Measurements from ENCODE around the gene MRTFA. TPM values are rescaled to one million over a fixed set of nuclear protein-coding genes. Genes with fewer than 3 reads are reported as not detected.
"Not testable (repeated sequence)": the region's sequence is repeated elsewhere in the genome, so short reads cannot be mapped to it uniquely, and the experiment has no call there.

Gene MRTFA
- polyA plus RNA-seq, 4 donors, result 11.9 to 20.0 (median 14.1) TPM

DNA sequence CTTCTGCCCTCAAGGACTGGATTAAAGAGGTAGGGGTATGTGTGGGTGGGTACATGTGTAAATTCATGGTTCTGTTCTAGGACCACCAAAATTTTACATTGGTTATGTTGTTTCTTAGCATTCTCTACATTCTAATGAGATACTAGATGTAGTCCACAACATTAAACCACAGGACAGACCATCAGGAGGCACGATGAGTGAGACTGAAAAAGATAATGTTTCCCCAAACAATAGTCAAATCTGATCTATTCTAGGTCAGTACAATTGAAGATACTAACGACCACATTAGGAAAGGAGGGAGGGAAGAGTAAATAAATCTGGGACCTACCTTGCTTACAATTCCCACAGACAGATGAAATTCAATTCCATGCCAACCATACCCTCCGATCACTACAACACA lies 42.2 kb downstream of the MRTFA start:
- no peak for FAIRE-seq
- H3K4me3 ChIP-seq (ENCODE audit: low read depth in 1 of 3, low read length in 3 of 3), result no peak overlapping the region
- H3K9me3 ChIP-seq (ENCODE audit: control insufficient read depth in 2 of 2, insufficient read depth in 1 of 2, low read depth in 1 of 2, low read length in 1 of 2), result no peaks in the 10 kb centered on the region
- H3K36me3 ChIP-seq (ENCODE audit: control insufficient read depth in 3 of 3, insufficient read depth in 2 of 3, low read depth in 1 of 3, low read length in 3 of 3), result peaks cover 0 to 2% (median 0%) of the 10 kb centered on the region in 3 donors
- WGBS, 3 donors, result 63 to 79% (median 65%) methylated on average over 3 of the region's 3 CpGs
- DNase-seq, result no peak
- H3K27me3 ChIP-seq (ENCODE audit: control insufficient read depth in 3 of 3, insufficient read depth in 3 of 3, low read length in 3 of 3), result no peaks in the 10 kb centered on the region
- H3K27ac ChIP-seq (ENCODE audit: low read depth in 1 of 3, low read length in 2 of 3), result no peak overlapping the region
- peaks cover 1 to 8% (median 2%) of the 10 kb centered on the region in 3 donors for H3K4me1 ChIP-seq (ENCODE audit: control insufficient read depth in 3 of 3, insufficient read depth in 2 of 3, low read depth in 1 of 3, low read length in 2 of 3)

DNA sequence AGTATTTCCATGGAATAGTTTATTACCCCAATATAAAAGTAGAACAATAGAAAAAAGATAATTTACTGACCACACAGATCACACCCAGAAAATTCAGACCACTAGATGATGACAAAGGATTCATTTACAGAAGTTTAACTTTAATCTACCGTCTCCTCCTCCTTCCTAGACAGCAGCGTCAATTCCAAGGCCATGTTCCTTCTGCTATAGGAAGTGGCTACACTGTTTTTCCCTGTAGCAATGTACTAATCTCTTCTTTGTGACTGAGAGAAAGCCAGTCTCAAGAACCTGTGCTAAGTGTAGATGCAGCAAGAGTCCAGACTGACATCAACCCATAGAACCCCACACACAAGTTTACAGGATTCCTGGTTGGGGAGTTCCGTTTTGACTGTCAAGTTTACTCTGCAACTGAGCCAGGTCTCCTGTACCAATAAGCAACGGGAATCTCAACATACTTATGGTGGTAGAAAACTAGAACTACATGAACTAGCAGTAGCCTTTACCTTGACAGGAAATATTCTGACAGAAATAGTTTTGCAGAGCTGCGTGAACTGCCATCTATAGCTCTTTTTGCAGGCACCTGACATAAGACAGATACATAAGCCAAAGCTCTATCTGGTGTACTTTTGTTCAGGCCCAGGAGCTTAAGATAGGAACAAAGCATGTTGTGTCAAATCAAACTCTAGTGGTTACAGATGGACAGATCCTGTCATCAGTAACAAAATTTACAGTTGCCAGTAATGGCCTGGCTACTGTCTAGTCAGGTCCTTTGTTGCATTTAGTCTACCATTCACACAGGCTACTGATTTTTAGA lies 42.9 kb downstream of the MRTFA start:
- FAIRE-seq (no peak), DNase-seq (peak in 1 of 2 donors; percentile 11)
- 56 to 72% (median 64%) methylated on average over 5 of the region's 5 CpGs for WGBS, 3 donors
- H3K9me3 ChIP-seq (ENCODE audit: control insufficient read depth in 2 of 2, insufficient read depth in 1 of 2, low read depth in 1 of 2, low read length in 1 of 2), result no peaks in the 10 kb centered on the region
- H3K36me3 ChIP-seq (ENCODE audit: control insufficient read depth in 3 of 3, insufficient read depth in 2 of 3, low read depth in 1 of 3, low read length in 3 of 3), result peaks cover 0 to 2% (median 0%) of the 10 kb centered on the region in 3 donors
- no peak overlapping the region for H3K27ac ChIP-seq (ENCODE audit: low read depth in 1 of 3, low read length in 2 of 3)
- H3K27me3 ChIP-seq (ENCODE audit: control insufficient read depth in 3 of 3, insufficient read depth in 3 of 3, low read length in 3 of 3), result no peaks in the 10 kb centered on the region
- H3K4me1 ChIP-seq (ENCODE audit: control insufficient read depth in 3 of 3, insufficient read depth in 2 of 3, low read depth in 1 of 3, low read length in 2 of 3), result peaks cover 1 to 8% (median 2%) of the 10 kb centered on the region in 3 donors
- no peak overlapping the region for H3K4me3 ChIP-seq (ENCODE audit: low read depth in 1 of 3, low read length in 3 of 3)

DNA sequence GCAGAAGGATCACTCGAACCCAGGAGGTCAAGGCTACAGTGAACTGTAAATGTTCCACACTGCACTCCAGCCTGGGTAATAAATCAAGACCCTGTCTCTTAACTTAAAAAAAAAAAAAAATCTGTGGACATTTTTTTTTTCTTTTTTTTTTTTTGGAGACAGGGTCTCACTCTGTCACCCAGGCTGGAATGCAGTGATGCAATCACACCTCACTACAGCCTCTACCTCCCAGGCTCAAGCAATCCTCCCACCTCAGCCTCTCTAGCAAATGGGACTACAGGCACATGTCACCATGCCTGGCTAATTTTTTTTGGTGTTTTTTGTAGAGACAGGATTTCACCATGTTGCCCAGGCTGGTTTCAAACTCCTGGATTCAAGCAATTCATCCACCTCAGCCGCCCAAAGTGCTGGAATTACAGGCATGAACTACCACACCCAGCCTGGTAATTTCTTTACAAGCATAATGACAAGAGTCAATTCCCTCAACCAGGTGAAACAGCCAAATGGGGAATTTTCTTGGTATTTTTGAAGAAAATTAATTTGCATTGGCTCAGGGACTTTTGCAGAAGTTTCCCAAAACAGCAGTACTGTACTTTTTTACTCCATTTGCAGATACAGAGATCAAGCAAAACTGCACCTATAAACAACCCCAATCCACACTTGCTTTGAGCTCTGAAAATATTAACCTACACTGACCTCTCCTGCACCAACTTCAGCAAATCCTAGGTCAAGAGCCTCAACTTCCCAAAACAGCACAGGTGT lies 44.0 kb downstream of the MRTFA start:
- H3K9me3 ChIP-seq (ENCODE audit: control insufficient read depth in 2 of 2, insufficient read depth in 1 of 2, low read depth in 1 of 2, low read length in 1 of 2), result no peaks in the 10 kb centered on the region
- no peaks in the 10 kb centered on the region for H3K27me3 ChIP-seq (ENCODE audit: control insufficient read depth in 3 of 3, insufficient read depth in 3 of 3, low read length in 3 of 3)
- 51 to 82% (median 64%) methylated on average over 2 of the region's 2 CpGs for WGBS, 3 donors
- FAIRE-seq, result no peak
- no peak overlapping the region for H3K4me3 ChIP-seq (ENCODE audit: low read depth in 1 of 3, low read length in 3 of 3)
- peaks cover under 1 to 10% (median 2%) of the 10 kb centered on the region in 3 donors for H3K4me1 ChIP-seq (ENCODE audit: control insufficient read depth in 3 of 3, insufficient read depth in 2 of 3, low read depth in 1 of 3, low read length in 2 of 3)
- peaks cover 0 to 2% (median 2%) of the 10 kb centered on the region in 3 donors for H3K36me3 ChIP-seq (ENCODE audit: control insufficient read depth in 3 of 3, insufficient read depth in 2 of 3, low read depth in 1 of 3, low read length in 3 of 3)
- peak overlapping the region in 1 of 3 donors; percentile 34 for H3K27ac ChIP-seq (ENCODE audit: low read depth in 1 of 3, low read length in 2 of 3)
- peak in 1 of 2 donors; percentile 26 for DNase-seq

- Histone ChIP-seq H3K4me1 (ENCODE audit: control insufficient read depth in 3 of 3, insufficient read depth in 2 of 3, low read depth in 1 of 3, low read length in 2 of 3) (peaks cover 0 to 10% (median 3%) of the 10 kb centered on the region in 3 donors), H3K36me3 (ENCODE audit: control insufficient read depth in 3 of 3, insufficient read depth in 2 of 3, low read depth in 1 of 3, low read length in 3 of 3) (peaks cover 2 to 9% (median 5%) of the 10 kb centered on the region in 3 donors), H3K4me3 (ENCODE audit: low read depth in 1 of 3, low read length in 3 of 3) (no peak overlapping the region), H3K9me3 (ENCODE audit: control insufficient read depth in 2 of 2, insufficient read depth in 1 of 2, low read depth in 1 of 2, low read length in 1 of 2) (no peaks in the 10 kb centered on the region), H3K27me3 (ENCODE audit: control insufficient read depth in 3 of 3, insufficient read depth in 3 of 3, low read length in 3 of 3) (no peaks in the 10 kb centered on the region), H3K27ac (ENCODE audit: low read depth in 1 of 3, low read length in 2 of 3) (peak overlapping the region in 1 of 3 donors; percentile 43)
- FAIRE-seq (no peak), DNase-seq (peak; percentile 18 to 80)
- WGBS, 3 donors, result 94 to 96% (median 95%) methylated on average over 7 of the region's 7 CpGs
Measured at GRCh38 chr22:40588726-40589125, 47.8 kb downstream of the MRTFA start.

- no peak overlapping the region for H3K27ac ChIP-seq (ENCODE audit: low read depth in 1 of 3, low read length in 2 of 3)
Measured at GRCh38 chr22:40586781-40587180, 49.7 kb downstream of the MRTFA start.

GRCh38 chr22:40585310-40585751 lies 51.2 kb downstream of the MRTFA start:
- Histone ChIP-seq H3K36me3 (ENCODE audit: control insufficient read depth in 3 of 3, insufficient read depth in 2 of 3, low read depth in 1 of 3, low read length in 3 of 3) (peaks cover 2 to 9% (median 5%) of the 10 kb centered on the region in 3 donors), H3K27me3 (ENCODE audit: control insufficient read depth in 3 of 3, insufficient read depth in 3 of 3, low read length in 3 of 3) (no peaks in the 10 kb centered on the region), H3K4me1 (ENCODE audit: control insufficient read depth in 3 of 3, insufficient read depth in 2 of 3, low read depth in 1 of 3, low read length in 2 of 3) (peaks cover 0 to 3% (median 2%) of the 10 kb centered on the region in 3 donors), H3K9me3 (ENCODE audit: control insufficient read depth in 2 of 2, insufficient read depth in 1 of 2, low read depth in 1 of 2, low read length in 1 of 2) (no peaks in the 10 kb centered on the region), H3K27ac (ENCODE audit: low read depth in 1 of 3, low read length in 2 of 3) (no peak overlapping the region), H3K4me3 (ENCODE audit: low read depth in 1 of 3, low read length in 3 of 3) (no peak overlapping the region)
- DNase-seq (no peak), FAIRE-seq (no peak)
- WGBS, 3 donors, result 48 to 70% (median 61%) methylated on average over 1 of the region's 1 CpG

More at GRCh38 chr22:40586781-40587180, 49.7 kb downstream of the MRTFA start:
- no peaks in the 10 kb centered on the region for H3K27me3 ChIP-seq (ENCODE audit: control insufficient read depth in 3 of 3, insufficient read depth in 3 of 3, low read length in 3 of 3)
- no peak for FAIRE-seq
- peaks cover 0 to 3% (median 2%) of the 10 kb centered on the region in 3 donors for H3K4me1 ChIP-seq (ENCODE audit: control insufficient read depth in 3 of 3, insufficient read depth in 2 of 3, low read depth in 1 of 3, low read length in 2 of 3)
- H3K4me3 ChIP-seq (ENCODE audit: low read depth in 1 of 3, low read length in 3 of 3), result no peak overlapping the region
- peaks cover 2 to 9% (median 5%) of the 10 kb centered on the region in 3 donors for H3K36me3 ChIP-seq (ENCODE audit: control insufficient read depth in 3 of 3, insufficient read depth in 2 of 3, low read depth in 1 of 3, low read length in 3 of 3)
- H3K9me3 ChIP-seq (ENCODE audit: control insufficient read depth in 2 of 2, insufficient read depth in 1 of 2, low read depth in 1 of 2, low read length in 1 of 2), result no peaks in the 10 kb centered on the region
- no peak for DNase-seq
- WGBS, 3 donors, result 96 to 97% (median 96%) methylated on average over 5 of the region's 5 CpGs

GRCh38 chr22:40584766-40585165 lies 51.8 kb downstream of the MRTFA start:
- H3K36me3 ChIP-seq (ENCODE audit: control insufficient read depth in 3 of 3, insufficient read depth in 2 of 3, low read depth in 1 of 3, low read length in 3 of 3); H3K4me3 ChIP-seq (ENCODE audit: low read depth in 1 of 3, low read length in 3 of 3): not testable (repeated sequence)
- WGBS, 3 donors, result 96 to 99% (median 96%) methylated on average over 9 of the region's 9 CpGs

DNA sequence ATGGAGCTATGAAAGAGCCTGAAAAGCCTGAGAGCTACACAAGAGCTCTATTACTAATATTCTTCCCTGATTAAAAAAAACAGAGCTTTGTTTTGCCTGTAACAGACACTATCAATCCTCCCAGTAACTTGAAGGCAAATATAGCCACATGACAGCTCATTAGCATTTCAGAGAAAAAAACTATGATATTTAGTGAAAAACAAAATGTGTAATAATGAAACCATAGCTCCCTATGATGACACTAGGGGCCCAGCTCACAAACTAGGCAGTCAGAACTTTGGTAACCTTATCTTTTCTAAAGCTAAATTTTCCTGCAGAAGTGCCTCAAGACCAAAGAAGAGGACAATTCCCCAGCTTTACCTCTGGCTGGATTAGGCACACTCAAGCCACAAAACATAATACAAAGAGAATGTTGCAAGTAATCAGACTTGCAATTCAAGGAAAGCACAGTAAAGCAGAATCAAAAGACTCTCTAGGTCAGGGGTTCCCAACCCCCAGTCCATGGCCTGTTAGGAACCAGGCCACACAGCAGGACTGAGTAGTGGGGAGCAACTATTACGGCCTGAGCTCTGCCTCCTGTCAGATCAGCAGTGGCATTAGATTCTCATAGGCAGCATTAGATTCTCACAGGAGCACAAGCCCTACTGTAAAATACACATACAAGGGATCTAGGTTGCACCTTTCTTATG lies 53.3 kb downstream of the MRTFA start:
- FAIRE-seq (no peak), DNase-seq (no peak)
- H3K27me3 ChIP-seq (ENCODE audit: control insufficient read depth in 3 of 3, insufficient read depth in 3 of 3, low read length in 3 of 3), result no peaks in the 10 kb centered on the region
- no peak overlapping the region for H3K27ac ChIP-seq (ENCODE audit: low read depth in 1 of 3, low read length in 2 of 3)
- H3K36me3 ChIP-seq (ENCODE audit: control insufficient read depth in 3 of 3, insufficient read depth in 2 of 3, low read depth in 1 of 3, low read length in 3 of 3), result peaks cover 2 to 13% (median 3%) of the 10 kb centered on the region in 3 donors
- no peak overlapping the region for H3K4me3 ChIP-seq (ENCODE audit: low read depth in 1 of 3, low read length in 3 of 3)
- WGBS, 3 donors, result 80 to 93% (median 84%) methylated on average over 1 of the region's 1 CpG
- H3K4me1 ChIP-seq (ENCODE audit: control insufficient read depth in 3 of 3, insufficient read depth in 2 of 3, low read depth in 1 of 3, low read length in 2 of 3), result peaks cover 0 to 3% (median 0%) of the 10 kb centered on the region in 3 donors
- no peaks in the 10 kb centered on the region for H3K9me3 ChIP-seq (ENCODE audit: control insufficient read depth in 2 of 2, insufficient read depth in 1 of 2, low read depth in 1 of 2, low read length in 1 of 2)

More at GRCh38 chr22:40584766-40585165, 51.8 kb downstream of the MRTFA start:
- not testable (repeated sequence) for H3K4me1 ChIP-seq (ENCODE audit: control insufficient read depth in 3 of 3, insufficient read depth in 2 of 3, low read depth in 1 of 3, low read length in 2 of 3); FAIRE-seq; H3K27ac ChIP-seq (ENCODE audit: low read depth in 1 of 3, low read length in 2 of 3); H3K9me3 ChIP-seq (ENCODE audit: control insufficient read depth in 2 of 2, insufficient read depth in 1 of 2, low read depth in 1 of 2, low read length in 1 of 2); DNase-seq; H3K27me3 ChIP-seq (ENCODE audit: control insufficient read depth in 3 of 3, insufficient read depth in 3 of 3, low read length in 3 of 3)

Data from small intestine (tissue), 7 donors.